ENCODE results near the gene NPEPPS. TPM values are rescaled to one million over a fixed set of nuclear protein-coding genes. Genes with fewer than 3 reads are reported as not detected.
A peak's percentile ranks its signal among the peaks of the same experiment; 100 is the strongest.

Gene NPEPPS
- total RNA-seq, 1 donor from 2014 or later: 181 TPM

- no peak for ATAC-seq
Measured at GRCh38 chr17:47633996-47634395, 103.1 kb downstream of the NPEPPS start.

- ATAC-seq: no peak
Measured at GRCh38 chr17:47634870-47635269, 104.0 kb downstream of the NPEPPS start.

GRCh38 chr17:47635734-47636133, 104.8 kb downstream of the NPEPPS start:
- ATAC-seq: no peak

GRCh38 chr17:47636273-47637030, 105.5 kb downstream of the NPEPPS start:
- no peak for ATAC-seq

- ATAC-seq: no peak
Measured at GRCh38 chr17:47638903-47639302, 108.0 kb downstream of the NPEPPS start.

- ATAC-seq: no peak
Measured at GRCh38 chr17:47640076-47640475, 109.2 kb downstream of the NPEPPS start.

GRCh38 chr17:47641202-47641601, 110.3 kb downstream of the NPEPPS start:
- no peak for ATAC-seq

GRCh38 chr17:47643116-47643515, 112.2 kb downstream of the NPEPPS start:
- peak; percentile 42 for ATAC-seq

- no peak for ATAC-seq
Measured at GRCh38 chr17:47644324-47644723, 113.4 kb downstream of the NPEPPS start.

GRCh38 chr17:47649153-47649971, 118.5 kb downstream of the NPEPPS start, which contains the start of gene KPNB1:
KPNB1 (plus strand) TSS chr17:47649919; CDS start chr17:47650245, 326 bp downstream.
- peak; percentile 94 for ATAC-seq

- peak; percentile 27 for ATAC-seq
Measured at GRCh38 chr17:47649972-47650524, 119.1 kb downstream of the NPEPPS start.

GRCh38 chr17:47650525-47651522, 119.9 kb downstream of the NPEPPS start:
- ATAC-seq: peak; percentile 76

GRCh38 chr17:47651704-47652103, 120.8 kb downstream of the NPEPPS start:
- no peak for ATAC-seq

- ATAC-seq: no peak
Measured at GRCh38 chr17:47652570-47652969, 121.7 kb downstream of the NPEPPS start.

GRCh38 chr17:47653442-47653841, 122.5 kb downstream of the NPEPPS start:
- no peak for ATAC-seq

- no peak for ATAC-seq
Measured at GRCh38 chr17:47654991-47655390, 124.1 kb downstream of the NPEPPS start.

GRCh38 chr17:47660064-47660492, 129.2 kb downstream of the NPEPPS start:
- no peak for ATAC-seq

GRCh38 chr17:47663912-47664623, 133.2 kb downstream of the NPEPPS start:
- ATAC-seq: peak; percentile 75

GRCh38 chr17:47664624-47664941, 133.7 kb downstream of the NPEPPS start:
- no peak for ATAC-seq

- no peak for ATAC-seq
Measured at GRCh38 chr17:47665655-47666054, 134.7 kb downstream of the NPEPPS start.

- no peak for ATAC-seq
Measured at GRCh38 chr17:47669081-47669480, 138.2 kb downstream of the NPEPPS start.

GRCh38 chr17:47670064-47670463, 139.2 kb downstream of the NPEPPS start:
- ATAC-seq: peak; percentile 57

Measured in esophagus mucosa (tissue), 1 donor.